Sigmoid colon (tissue), 4 donors: ENCODE data around the gene RGS19.

Experiments
- CTCF ChIP-seq, 4 experiments: fragments of 450-650 bp in 3 of 4; fragments of 200-600 bp in 1 of 4; IDR thresholded peaks; one replicate each; pipeline ENCODE4 v1.5.1; 2016 to 2019; ENCODE audit warnings: antibody characterized with exemption in 4 of 4, mild to moderate bottlenecking in 3 of 4, moderate library complexity in 2 of 4
- EP300 ChIP-seq, 4 donors: sonication (generic); formaldehyde crosslinking; IDR thresholded peaks; one replicate each; pipeline ENCODE4 v1.6.1; 2017; ENCODE audit warnings: antibody characterized with exemption in 4 of 4
- POLR2AphosphoS5 ChIP-seq, 4 donors: sonication (generic); formaldehyde crosslinking; IDR thresholded peaks; one replicate each; pipeline ENCODE4 v1.6.1; 2017; ENCODE audit warnings: antibody characterized with exemption in 4 of 4

DNA sequence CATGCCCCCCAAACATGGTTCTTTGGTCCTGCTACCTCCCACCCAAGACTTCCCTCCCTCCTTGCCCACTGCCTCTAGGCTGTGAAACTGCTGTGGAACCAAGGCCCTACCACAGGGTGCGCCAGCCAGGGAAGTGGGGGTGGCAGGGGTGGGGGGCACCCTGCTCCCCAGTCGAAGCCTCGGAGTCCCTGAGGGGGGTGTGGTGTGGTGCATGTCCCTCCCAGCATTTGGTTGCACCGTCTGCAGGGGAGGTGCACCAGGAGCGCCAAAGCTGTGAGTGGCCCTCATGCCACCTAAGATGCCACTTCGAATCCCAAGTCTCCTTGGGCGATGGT is 1.8 kb downstream of the RGS19 start:
- TF ChIP-seq CTCF (IDR thresholded peaks at IDR 0.05) (no peak), POLR2AphosphoS5 (IDR thresholded peaks at IDR 0.05) (no peak), EP300 (IDR thresholded peaks at IDR 0.05) (no peak)
